Bronchial epithelial cell (primary cell): ENCODE results near the gene DLG1. TPM values are rescaled to one million over a fixed set of nuclear protein-coding genes. Genes with fewer than 3 reads are reported as not detected.

Experiments used
- DNase-seq: peaks from one replicate; pipeline ENCODE4 v3.0.0-alpha.2; 2010; ENCODE audit warnings: low read depth
- FAIRE-seq: peaks from 2 replicates; lab custom pipeline; 2011; peaks lifted over from hg19 to GRCh38; lab: Jason Lieb, UNC
- H3K27me3 ChIP-seq: 2 replicates; pipeline ENCODE4 v1.5.1; 2011; ENCODE audit warnings: low read length; ENCODE audit not compliant: control insufficient read depth, insufficient read depth
- H3K36me3 ChIP-seq: 2 replicates; pipeline ENCODE4 v1.5.1; 2011; ENCODE audit warnings: low read length; ENCODE audit not compliant: control insufficient read depth, insufficient read depth
- H3K4me3 ChIP-seq: 2 replicates; pipeline ENCODE4 v1.5.1; 2011; ENCODE audit warnings: mild to moderate bottlenecking, low read depth, low read length, control low read depth
- total RNA-seq: library from RNA; depleted of rRNA; stranded (reverse); fragments of >200 nt; gene quantifications from 2 replicates; pipeline ENCODE4 v1.2.1, GENCODE V29; 2014
- TF ChIP-seq, protein P1 (sequence below): IDR thresholded peaks from 2 replicates; pipeline ENCODE4 v1.5.1; 2011; ENCODE audit warnings: mild to moderate bottlenecking, moderate library complexity, low read length, control low read depth, inconsistent platforms; ENCODE audit not compliant: insufficient read depth, severe bottlenecking

The DLG1 gene
- total RNA-seq, 1 donor from 2014 or later, result 66.6 TPM

DNA sequence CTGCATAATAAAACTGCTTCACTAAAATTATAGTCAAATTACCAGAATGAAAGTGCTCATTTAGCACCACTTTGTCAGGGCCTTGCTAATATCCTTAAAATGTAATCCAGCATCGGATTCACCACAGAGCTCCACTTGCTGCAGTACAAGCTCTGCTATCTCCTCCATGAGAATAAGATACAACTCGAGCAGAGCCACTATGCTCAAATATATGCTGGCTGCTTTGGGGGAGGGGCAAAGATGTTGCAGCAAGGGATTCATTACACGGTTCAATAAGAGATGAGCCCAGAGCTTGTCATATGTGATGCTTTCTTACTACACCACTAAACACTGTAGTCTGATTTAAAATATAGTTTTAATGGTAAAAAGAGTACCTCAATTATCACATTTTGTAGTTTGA, 72.2 kb downstream of the DLG1 start:
- H3K27me3 ChIP-seq, result no peaks in the 10 kb centered on the region
- FAIRE-seq (no peak), DNase-seq (no peak)
- H3K36me3 ChIP-seq, result no peaks in the 10 kb centered on the region
- H3K4me3 ChIP-seq, result no peak overlapping the region
- TF ChIP-seq, protein P1, sequence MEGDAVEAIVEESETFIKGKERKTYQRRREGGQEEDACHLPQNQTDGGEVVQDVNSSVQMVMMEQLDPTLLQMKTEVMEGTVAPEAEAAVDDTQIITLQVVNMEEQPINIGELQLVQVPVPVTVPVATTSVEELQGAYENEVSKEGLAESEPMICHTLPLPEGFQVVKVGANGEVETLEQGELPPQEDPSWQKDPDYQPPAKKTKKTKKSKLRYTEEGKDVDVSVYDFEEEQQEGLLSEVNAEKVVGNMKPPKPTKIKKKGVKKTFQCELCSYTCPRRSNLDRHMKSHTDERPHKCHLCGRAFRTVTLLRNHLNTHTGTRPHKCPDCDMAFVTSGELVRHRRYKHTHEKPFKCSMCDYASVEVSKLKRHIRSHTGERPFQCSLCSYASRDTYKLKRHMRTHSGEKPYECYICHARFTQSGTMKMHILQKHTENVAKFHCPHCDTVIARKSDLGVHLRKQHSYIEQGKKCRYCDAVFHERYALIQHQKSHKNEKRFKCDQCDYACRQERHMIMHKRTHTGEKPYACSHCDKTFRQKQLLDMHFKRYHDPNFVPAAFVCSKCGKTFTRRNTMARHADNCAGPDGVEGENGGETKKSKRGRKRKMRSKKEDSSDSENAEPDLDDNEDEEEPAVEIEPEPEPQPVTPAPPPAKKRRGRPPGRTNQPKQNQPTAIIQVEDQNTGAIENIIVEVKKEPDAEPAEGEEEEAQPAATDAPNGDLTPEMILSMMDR, result no peak

- DNase-seq (no peak), FAIRE-seq (no peak)
- H3K27me3 ChIP-seq, result no peaks in the 10 kb centered on the region
- H3K4me3 ChIP-seq, result no peak overlapping the region
- no peaks in the 10 kb centered on the region for H3K36me3 ChIP-seq
- TF ChIP-seq, protein P1, result no peak
Measured at GRCh38 chr3:197225579-197225978, 72.8 kb downstream of the DLG1 start.

GRCh38 chr3:197224034-197224444, 74.4 kb downstream of the DLG1 start:
- H3K36me3 ChIP-seq, result no peaks in the 10 kb centered on the region
- H3K4me3 ChIP-seq, result no peak overlapping the region
- no peaks in the 10 kb centered on the region for H3K27me3 ChIP-seq
- TF ChIP-seq, protein P1, result peak; percentile 26
- DNase-seq (peak; percentile 66), FAIRE-seq (no peak)

- DNase-seq (peak; percentile 29), FAIRE-seq (no peak)
- H3K36me3 ChIP-seq, result no peaks in the 10 kb centered on the region
- TF ChIP-seq, protein P1, result no peak
- no peaks in the 10 kb centered on the region for H3K27me3 ChIP-seq
- no peak overlapping the region for H3K4me3 ChIP-seq
Measured at GRCh38 chr3:197222937-197223370, 75.5 kb downstream of the DLG1 start.

DNA sequence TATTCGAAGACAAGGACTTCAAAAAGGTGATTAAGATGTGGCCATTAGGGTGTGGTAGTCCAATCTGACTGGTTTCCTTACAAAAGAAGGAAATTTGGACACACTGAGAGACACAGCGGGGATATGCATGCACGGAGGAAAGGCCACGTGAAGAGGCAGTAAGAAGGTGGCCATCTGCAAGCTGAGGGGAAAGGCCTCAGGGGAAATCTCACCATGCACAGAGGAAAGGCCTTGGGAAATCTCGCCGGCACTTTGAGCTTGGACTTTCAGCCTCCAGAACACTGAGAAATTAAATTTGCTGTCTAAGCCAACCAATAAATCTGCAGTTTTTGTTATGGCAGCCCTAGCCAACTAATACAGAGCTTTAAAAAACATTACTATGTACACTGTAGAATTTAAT, 78.8 kb downstream of the DLG1 start:
- FAIRE-seq, result no peak
- TF ChIP-seq, protein P1, result no peak

GRCh38 chr3:197218210-197218609, 80.2 kb downstream of the DLG1 start:
- no peak for FAIRE-seq
- no peaks in the 10 kb centered on the region for H3K36me3 ChIP-seq
- no peak overlapping the region for H3K4me3 ChIP-seq
- no peaks in the 10 kb centered on the region for H3K27me3 ChIP-seq
- TF ChIP-seq, protein P1, result no peak
- DNase-seq, result no peak

More for the DNA sequence above, 78.8 kb downstream of the DLG1 start:
- Histone ChIP-seq H3K27me3 (no peaks in the 10 kb centered on the region), H3K36me3 (no peaks in the 10 kb centered on the region), H3K4me3 (no peak overlapping the region)
- DNase-seq, result no peak
